ENCODE data around the gene PLXNB3.

Gene PLXNB3

GRCh38 chrX:153794018-153794896 is 30.2 kb downstream of the PLXNB3 start, which contains the start of the genes IDH3G and SSR4:
Gene IDH3G (minus strand): TSS chrX:153794375. CDS start chrX:153794326, 49 bp downstream.
Gene SSR4 (plus strand): TSS chrX:153794668. CDS start chrX:153794688, 20 bp downstream.
- TF ChIP-seq, protein P1, sequence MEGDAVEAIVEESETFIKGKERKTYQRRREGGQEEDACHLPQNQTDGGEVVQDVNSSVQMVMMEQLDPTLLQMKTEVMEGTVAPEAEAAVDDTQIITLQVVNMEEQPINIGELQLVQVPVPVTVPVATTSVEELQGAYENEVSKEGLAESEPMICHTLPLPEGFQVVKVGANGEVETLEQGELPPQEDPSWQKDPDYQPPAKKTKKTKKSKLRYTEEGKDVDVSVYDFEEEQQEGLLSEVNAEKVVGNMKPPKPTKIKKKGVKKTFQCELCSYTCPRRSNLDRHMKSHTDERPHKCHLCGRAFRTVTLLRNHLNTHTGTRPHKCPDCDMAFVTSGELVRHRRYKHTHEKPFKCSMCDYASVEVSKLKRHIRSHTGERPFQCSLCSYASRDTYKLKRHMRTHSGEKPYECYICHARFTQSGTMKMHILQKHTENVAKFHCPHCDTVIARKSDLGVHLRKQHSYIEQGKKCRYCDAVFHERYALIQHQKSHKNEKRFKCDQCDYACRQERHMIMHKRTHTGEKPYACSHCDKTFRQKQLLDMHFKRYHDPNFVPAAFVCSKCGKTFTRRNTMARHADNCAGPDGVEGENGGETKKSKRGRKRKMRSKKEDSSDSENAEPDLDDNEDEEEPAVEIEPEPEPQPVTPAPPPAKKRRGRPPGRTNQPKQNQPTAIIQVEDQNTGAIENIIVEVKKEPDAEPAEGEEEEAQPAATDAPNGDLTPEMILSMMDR (IDR thresholded peaks at IDR 0.05; ENCODE audit: low read depth, low read length) = no peak
- H3K4me3 ChIP-seq (ENCODE audit: low read depth, low read length) = peak within 1 kb of the TSS; percentile 72

DNA sequence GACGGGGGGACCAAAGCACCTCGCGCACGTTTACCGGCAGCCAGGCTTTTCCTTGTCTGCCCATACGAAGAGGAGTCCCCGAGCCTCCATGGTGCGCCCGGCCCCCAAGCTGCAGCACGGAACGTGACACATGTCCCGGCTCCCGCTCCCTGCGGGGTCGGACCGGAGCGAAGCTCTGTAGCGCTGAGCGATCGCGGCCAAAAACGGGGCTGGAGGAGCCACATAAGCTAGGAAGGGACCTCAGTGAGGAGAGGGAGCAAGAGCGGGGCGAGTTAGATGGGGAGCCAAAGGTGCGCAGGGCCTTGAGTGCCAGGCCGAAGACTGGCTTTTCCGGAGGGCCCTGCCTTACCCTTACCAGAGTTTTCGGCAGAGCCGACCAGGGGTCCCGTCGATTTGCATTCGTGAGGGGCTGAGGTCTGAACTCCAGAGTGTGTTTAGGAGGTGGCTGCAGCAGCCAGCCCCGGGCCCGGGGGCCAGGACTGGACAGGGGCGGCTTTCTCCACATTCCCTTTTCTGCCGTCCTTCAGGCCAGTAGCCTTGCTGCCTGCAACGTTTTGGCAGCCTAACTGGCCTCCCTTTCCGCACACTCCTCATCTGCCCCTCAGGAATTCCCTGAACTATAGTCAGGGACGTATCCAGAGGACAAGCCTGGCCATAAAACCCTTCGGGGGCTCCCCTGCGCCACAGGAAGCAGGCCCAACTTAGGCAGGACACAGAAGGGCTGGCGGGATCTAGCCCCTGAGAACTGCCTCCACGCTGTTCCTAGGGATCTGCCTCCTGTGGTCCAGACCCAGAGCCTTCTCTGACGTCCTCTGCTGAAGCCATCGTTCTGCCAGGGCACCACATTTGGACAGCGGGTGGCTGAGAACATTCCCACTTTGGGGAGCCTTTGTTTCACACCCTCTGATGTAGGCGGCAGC is 31.1 kb downstream of the PLXNB3 start:
- TF ChIP-seq, protein P1 (IDR thresholded peaks at IDR 0.05; ENCODE audit: low read depth, low read length) = no peak
- H3K4me3 ChIP-seq (ENCODE audit: low read depth, low read length) = peak overlapping the region; percentile 72

GRCh38 chrX:153797415-153798015 is 33.5 kb downstream of the PLXNB3 start:
- TF ChIP-seq, protein P1 (IDR thresholded peaks at IDR 0.05; ENCODE audit: low read depth, low read length) = no peak
- no peak overlapping the region for H3K4me3 ChIP-seq (ENCODE audit: low read depth, low read length)

- H3K4me3 ChIP-seq (ENCODE audit: low read depth, low read length) = no peak overlapping the region
- TF ChIP-seq, protein P1 (IDR thresholded peaks at IDR 0.05; ENCODE audit: low read depth, low read length) = no peak
Observed at GRCh38 chrX:153799326-153799725, 35.3 kb downstream of the PLXNB3 start.

GRCh38 chrX:153800177-153800722 is 36.2 kb downstream of the PLXNB3 start:
- TF ChIP-seq, protein P1 (IDR thresholded peaks at IDR 0.05; ENCODE audit: low read depth, low read length) = no peak
- no peak overlapping the region for H3K4me3 ChIP-seq (ENCODE audit: low read depth, low read length)

DNA sequence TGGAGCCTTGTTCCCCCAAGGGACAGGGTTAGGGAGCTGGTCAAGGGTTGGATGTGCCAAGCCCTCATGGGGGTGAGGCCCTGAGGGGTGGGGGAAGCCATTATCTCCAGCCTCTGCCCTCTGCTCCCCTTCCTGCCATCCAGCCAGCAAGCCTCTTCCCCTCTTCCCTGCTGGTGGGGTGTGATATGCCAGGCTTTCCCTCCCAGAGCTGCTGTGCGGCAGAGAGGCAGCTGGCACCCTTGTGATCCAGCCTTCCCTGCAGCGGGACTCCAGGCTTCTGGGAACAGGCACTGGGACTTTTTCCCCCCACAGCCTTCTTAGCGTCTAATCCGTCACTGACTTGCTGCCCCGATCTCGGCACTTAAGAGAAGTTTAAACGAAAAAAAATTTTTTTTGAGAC is 36.7 kb downstream of the PLXNB3 start:
- no peak overlapping the region for H3K4me3 ChIP-seq (ENCODE audit: low read depth, low read length)

More for the DNA sequence above, 36.7 kb downstream of the PLXNB3 start:
- TF ChIP-seq, protein P1 (IDR thresholded peaks at IDR 0.05; ENCODE audit: low read depth, low read length) = no peak
